Neural crest cell (in vitro differentiated cells): ENCODE measurements around the gene SDCCAG8. TPM values are rescaled to one million over a fixed set of nuclear protein-coding genes. Genes with fewer than 3 reads are reported as not detected.

Experiments used
- DNase-seq: peaks from one replicate; pipeline ENCODE4 v3.0.0; 2021; ENCODE audit warnings: low read depth, mixed read lengths, low spot score
- H3K27ac Mint-ChIP-seq: one replicate; pipeline ENCODE4 v1.8.0; 2021; ENCODE audit warnings: mild to moderate bottlenecking, mixed read lengths; ENCODE audit not compliant: unreplicated experiment
- H3K27me3 Mint-ChIP-seq: 2 replicates; pipeline ENCODE4 v1.8.0; 2021; ENCODE audit warnings: low read depth, mild to moderate bottlenecking, mixed read lengths
- H3K36me3 Mint-ChIP-seq: 2 replicates; pipeline ENCODE4 v1.8.0; 2021; ENCODE audit warnings: low read depth, mild to moderate bottlenecking, mixed read lengths
- H3K4me1 Mint-ChIP-seq: 2 replicates; pipeline ENCODE4 v1.8.0; 2021; ENCODE audit warnings: mixed read lengths
- H3K4me3 Mint-ChIP-seq: one replicate; pipeline ENCODE4 v1.8.0; 2021; ENCODE audit warnings: mild to moderate bottlenecking, mixed read lengths
- H3K9me3 Mint-ChIP-seq: 2 replicates; pipeline ENCODE4 v1.8.0; 2021; ENCODE audit warnings: mixed read lengths
- CTCF ChIP-seq: fragments of 200-600 bp; sonication (generic); conservative IDR thresholded peaks from 2 replicates; pipeline ENCODE4 v1.5.0; 2021; ENCODE audit warnings: antibody characterized with exemption, mild to moderate bottlenecking
- total RNA-seq: library from RNA; stranded (reverse); gene quantifications from 2 replicates; pipeline ENCODE4 v1.2.1, GENCODE V29; 2021

SDCCAG8 gene
- total RNA-seq, 1 donor from 2014 or later, result 19.9 TPM

DNA sequence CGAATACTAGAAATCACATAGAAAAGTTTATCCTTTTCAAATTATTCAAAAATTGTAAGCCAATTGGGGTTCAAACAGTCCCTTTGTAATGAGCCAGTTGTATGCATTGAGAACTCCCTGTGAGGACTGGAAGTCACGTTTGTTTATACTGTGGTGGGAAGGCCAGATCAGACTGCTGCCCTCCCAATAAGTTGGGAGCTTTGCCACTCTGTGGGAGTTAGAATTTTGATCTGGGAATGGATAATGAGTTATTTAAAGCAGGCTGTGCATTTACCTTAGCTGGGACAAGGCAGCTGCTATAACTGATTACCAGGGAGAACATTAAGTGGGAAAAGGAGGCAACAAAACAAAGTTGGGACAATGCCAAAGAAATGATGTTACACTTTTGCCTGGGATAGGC is 178.8 kb downstream of the SDCCAG8 start:
- no peak overlapping the region for H3K4me3 Mint-ChIP-seq
- H3K27me3 Mint-ChIP-seq, result no peaks in the 10 kb centered on the region
- H3K4me1 Mint-ChIP-seq, result peaks cover 5% of the 10 kb centered on the region
- H3K27ac Mint-ChIP-seq, result peak overlapping the region; percentile 20
- H3K36me3 Mint-ChIP-seq, result peaks cover 15% of the 10 kb centered on the region
- no peak for DNase-seq
- TF ChIP-seq CTCF, result no peak
- peaks cover 4% of the 10 kb centered on the region for H3K9me3 Mint-ChIP-seq

- Mint-ChIP-seq H3K27ac (no peak overlapping the region), H3K36me3 (peaks cover 11% of the 10 kb centered on the region), H3K9me3 (no peaks in the 10 kb centered on the region), H3K4me1 (peaks cover 15% of the 10 kb centered on the region), H3K27me3 (no peaks in the 10 kb centered on the region), H3K4me3 (no peak overlapping the region)
- no peak for TF ChIP-seq CTCF
- DNase-seq, result no peak
These were observed 180.0 kb downstream of the SDCCAG8 start for GRCh38 chr1:243435836-243436235.

- no peak for DNase-seq
- peaks cover 3% of the 10 kb centered on the region for H3K36me3 Mint-ChIP-seq
- H3K9me3 Mint-ChIP-seq, result no peaks in the 10 kb centered on the region
- no peak overlapping the region for H3K4me3 Mint-ChIP-seq
- no peak overlapping the region for H3K27ac Mint-ChIP-seq
- H3K27me3 Mint-ChIP-seq, result no peaks in the 10 kb centered on the region
- peaks cover 21% of the 10 kb centered on the region for H3K4me1 Mint-ChIP-seq
- TF ChIP-seq CTCF, result no peak
These were observed 182.3 kb downstream of the SDCCAG8 start for GRCh38 chr1:243438146-243438545.

DNA sequence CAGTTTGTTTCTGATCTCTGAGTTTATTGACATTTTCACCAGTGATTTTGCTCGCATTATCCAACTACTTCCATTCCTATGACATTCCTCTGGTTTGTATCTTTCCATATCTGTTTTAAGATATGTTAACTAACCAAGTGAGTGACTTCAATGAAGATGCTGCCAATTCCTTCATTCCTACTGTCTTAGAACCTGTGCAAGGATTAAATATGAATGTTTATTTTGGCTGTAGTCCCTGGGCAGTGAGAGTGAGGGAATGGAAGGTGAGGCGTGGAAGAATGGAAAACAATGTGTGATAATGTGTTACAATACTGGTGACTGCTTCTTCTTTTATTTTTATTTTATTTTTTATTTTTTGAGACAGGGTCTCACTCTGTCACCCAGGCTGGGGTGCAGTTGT is 183.0 kb downstream of the SDCCAG8 start:
- Mint-ChIP-seq H3K4me3 (no peak overlapping the region), H3K4me1 (peaks cover 21% of the 10 kb centered on the region), H3K27me3 (no peaks in the 10 kb centered on the region), H3K27ac (no peak overlapping the region), H3K9me3 (no peaks in the 10 kb centered on the region), H3K36me3 (peaks cover 3% of the 10 kb centered on the region)
- TF ChIP-seq CTCF, result no peak
- DNase-seq, result no peak

DNA sequence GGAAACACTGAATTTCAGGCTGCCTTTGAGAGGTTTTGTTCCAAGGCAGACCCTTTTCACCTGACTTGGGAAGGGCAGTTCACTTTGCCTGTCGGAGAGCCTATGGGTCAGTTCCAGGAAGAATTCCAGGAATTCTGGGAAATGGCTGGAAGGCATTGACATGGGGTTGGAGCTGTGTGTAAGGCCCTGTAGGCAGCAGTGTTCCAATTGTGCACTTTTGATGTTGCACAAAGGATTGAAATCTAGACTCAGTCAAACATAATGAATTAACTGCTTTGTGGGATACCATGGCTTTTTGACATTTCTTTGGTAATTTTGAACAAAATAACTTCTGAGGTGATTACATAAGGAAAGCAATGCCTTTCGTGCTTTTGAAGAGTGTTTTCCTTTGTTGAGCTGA is 184.6 kb downstream of the SDCCAG8 start:
- H3K9me3 Mint-ChIP-seq, result no peaks in the 10 kb centered on the region
- no peak overlapping the region for H3K27ac Mint-ChIP-seq
- H3K4me1 Mint-ChIP-seq, result peaks cover 21% of the 10 kb centered on the region
- DNase-seq, result no peak
- H3K4me3 Mint-ChIP-seq, result no peak overlapping the region
- TF ChIP-seq CTCF, result no peak
- no peaks in the 10 kb centered on the region for H3K27me3 Mint-ChIP-seq
- peaks cover 3% of the 10 kb centered on the region for H3K36me3 Mint-ChIP-seq

GRCh38 chr1:243441601-243442000 is 185.8 kb downstream of the SDCCAG8 start:
- Mint-ChIP-seq H3K4me1 (peaks cover 21% of the 10 kb centered on the region), H3K9me3 (no peaks in the 10 kb centered on the region), H3K36me3 (peaks cover 3% of the 10 kb centered on the region), H3K4me3 (no peak overlapping the region), H3K27ac (no peak overlapping the region), H3K27me3 (no peaks in the 10 kb centered on the region)
- no peak for TF ChIP-seq CTCF
- DNase-seq, result no peak
